ENCODE results near the gene TBPL2. TPM values are rescaled to one million over a fixed set of nuclear protein-coding genes. Genes with fewer than 3 reads are reported as not detected.

TBPL2 gene
- total RNA-seq, 6 experiments from 2014 or later, result not detected

- Histone ChIP-seq H3K27me3 (no peaks in the 10 kb centered on the region), H3K4me3 (no peak overlapping the region), H3K36me3 (no peaks in the 10 kb centered on the region), H3K27ac (no peak overlapping the region), H3K4me1 (no peaks in the 10 kb centered on the region), H3K9me3 (no peaks in the 10 kb centered on the region)
- intact Hi-C loops (cut with DNase I), result no loop called here
- DNase-seq (no peak), ATAC-seq (no peak)
- WGBS (ENCODE audit: insufficient coverage, low coverage, low lambda C conversion rate, missing lambda C conversion rate), result 37% methylated on average over 4 of the region's 6 CpGs
- TF ChIP-seq CTCF (IDR thresholded peaks at IDR 0.05), result no peak
- no peak for TF ChIP-seq POLR2A (IDR thresholded peaks at IDR 0.05)
Observed at GRCh38 chr14:55433880-55434804, 6.3 kb downstream of the TBPL2 start.

DNA sequence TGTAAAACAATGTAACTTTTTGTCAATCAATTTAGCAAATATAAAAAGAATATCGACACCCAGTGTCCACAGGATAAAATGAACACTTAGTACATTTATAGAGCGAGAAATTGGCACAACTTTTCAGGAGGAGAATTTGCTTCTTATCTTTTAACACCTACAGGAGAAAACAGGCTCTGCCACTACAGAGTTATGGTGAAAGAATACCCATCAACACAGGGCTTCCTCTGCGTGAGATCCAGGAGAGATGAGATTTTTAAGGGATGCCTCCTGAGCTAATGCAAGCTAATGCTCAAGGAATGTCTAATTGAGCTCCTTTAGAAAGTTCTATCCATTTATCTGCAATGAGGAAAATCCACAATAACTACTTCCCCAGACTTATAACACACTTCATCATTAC lies 7.8 kb downstream of the TBPL2 start:
- intact Hi-C loops (cut with DNase I), result no loop called here
- no peak for TF ChIP-seq CTCF (IDR thresholded peaks at IDR 0.05)
- no peak for TF ChIP-seq POLR2A (IDR thresholded peaks at IDR 0.05)
- no peak overlapping the region for H3K27ac ChIP-seq
- ATAC-seq (no peak), DNase-seq (no peak)
- H3K4me1 ChIP-seq, result no peaks in the 10 kb centered on the region
- 84% methylated on average over 3 of the region's 3 CpGs for WGBS (ENCODE audit: insufficient coverage, low coverage, low lambda C conversion rate, missing lambda C conversion rate)
- no peaks in the 10 kb centered on the region for H3K36me3 ChIP-seq
- H3K9me3 ChIP-seq, result no peaks in the 10 kb centered on the region
- H3K27me3 ChIP-seq, result no peaks in the 10 kb centered on the region
- no peak overlapping the region for H3K4me3 ChIP-seq

GRCh38 chr14:55430024-55430690 lies 10.3 kb downstream of the TBPL2 start:
- no peak for DNase-seq
- H3K9me3 ChIP-seq, result no peaks in the 10 kb centered on the region
- no peaks in the 10 kb centered on the region for H3K36me3 ChIP-seq
- WGBS (ENCODE audit: insufficient coverage, low coverage, low lambda C conversion rate, missing lambda C conversion rate), result 0% methylated on average over 1 of the region's 1 CpG
- intact Hi-C loops (cut with DNase I), result no loop called here
- TF ChIP-seq CTCF (IDR thresholded peaks at IDR 0.05) (peak; percentile 33 to 43 (median 41)), POLR2A (IDR thresholded peaks at IDR 0.05) (no peak)
- H3K4me3 ChIP-seq, result no peak overlapping the region
- H3K27ac ChIP-seq, result no peak overlapping the region
- no peaks in the 10 kb centered on the region for H3K4me1 ChIP-seq
- no peaks in the 10 kb centered on the region for H3K27me3 ChIP-seq
- peak; percentile 77 to 91 (median 88) for ATAC-seq

DNA sequence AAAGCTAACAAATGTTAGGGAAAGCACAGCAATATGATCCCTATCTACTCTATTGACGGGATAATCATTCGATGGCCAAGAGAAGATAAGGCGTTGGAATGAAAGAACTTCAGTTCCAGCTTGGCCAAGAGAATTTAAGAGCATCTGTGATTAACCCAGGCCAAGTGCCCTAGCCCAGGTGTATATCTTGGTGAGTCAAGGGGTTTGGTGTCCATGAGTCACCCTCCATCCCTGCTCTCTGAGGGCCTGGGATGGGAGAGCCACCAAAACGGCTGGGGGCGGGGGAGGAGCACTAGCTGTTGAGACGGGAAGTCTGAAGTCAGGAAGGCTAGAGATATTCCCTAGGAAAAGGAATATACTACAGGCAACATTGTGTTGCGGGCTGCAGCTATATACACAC lies 13.0 kb downstream of the TBPL2 start:
- Histone ChIP-seq H3K27me3 (no peaks in the 10 kb centered on the region), H3K27ac (no peak overlapping the region), H3K4me3 (no peak overlapping the region), H3K4me1 (no peaks in the 10 kb centered on the region), H3K36me3 (no peaks in the 10 kb centered on the region), H3K9me3 (no peaks in the 10 kb centered on the region)
- ATAC-seq (no peak), DNase-seq (no peak)
- intact Hi-C loops (cut with DNase I), result no loop called here
- 61% methylated on average over 6 of the region's 7 CpGs for WGBS (ENCODE audit: insufficient coverage, low coverage, low lambda C conversion rate, missing lambda C conversion rate)
- TF ChIP-seq POLR2A (IDR thresholded peaks at IDR 0.05), result no peak
- TF ChIP-seq CTCF (IDR thresholded peaks at IDR 0.05), result no peak

Data from right lobe of liver (tissue), 6 donors.